Measurements from ENCODE around the gene NHEJ1.

Gene NHEJ1

GRCh38 chr2:219026946-219027345, 133.7 kb downstream of the NHEJ1 start:
- no peaks in the 10 kb centered on the region for H3K4me1 ChIP-seq
- H3K27me3 ChIP-seq: no peaks in the 10 kb centered on the region
- DNase-seq: no peak
- H3K36me3 ChIP-seq: no peaks in the 10 kb centered on the region
- H3K9me3 ChIP-seq: no peaks in the 10 kb centered on the region
- no peak for TF ChIP-seq CTCF (IDR thresholded peaks at IDR 0.05; ENCODE audit: low read depth, low read length)
- H3K4me3 ChIP-seq (ENCODE audit: low read depth, low read length): no peak overlapping the region

GRCh38 chr2:219025637-219026585, 134.7 kb downstream of the NHEJ1 start:
- H3K27me3 ChIP-seq: no peaks in the 10 kb centered on the region

More at GRCh38 chr2:219025637-219026585, 134.7 kb downstream of the NHEJ1 start:
- Histone ChIP-seq H3K36me3 (no peaks in the 10 kb centered on the region), H3K9me3 (no peaks in the 10 kb centered on the region), H3K4me1 (no peaks in the 10 kb centered on the region), H3K4me3 (ENCODE audit: low read depth, low read length) (no peak overlapping the region)
- no peak for TF ChIP-seq CTCF (IDR thresholded peaks at IDR 0.05; ENCODE audit: low read depth, low read length)
- no peak for DNase-seq

Measured in BE2C (cell line).